AG09319 (cell line): ENCODE measurements around the gene ROM1.

ENCODE experiments used
- DNase-seq: peaks from one replicate; pipeline ENCODE4 v3.0.0-alpha.2; 2010; ENCODE audit warnings: low read depth; ENCODE audit errors: extremely low read depth
- TF ChIP-seq, protein P1 (sequence below): IDR thresholded peaks from 2 replicates; pipeline ENCODE4 v1.5.1; 2011; ENCODE audit warnings: low read depth, mild to moderate bottlenecking, inconsistent platforms, low read length, moderate library complexity

ROM1 gene

DNA sequence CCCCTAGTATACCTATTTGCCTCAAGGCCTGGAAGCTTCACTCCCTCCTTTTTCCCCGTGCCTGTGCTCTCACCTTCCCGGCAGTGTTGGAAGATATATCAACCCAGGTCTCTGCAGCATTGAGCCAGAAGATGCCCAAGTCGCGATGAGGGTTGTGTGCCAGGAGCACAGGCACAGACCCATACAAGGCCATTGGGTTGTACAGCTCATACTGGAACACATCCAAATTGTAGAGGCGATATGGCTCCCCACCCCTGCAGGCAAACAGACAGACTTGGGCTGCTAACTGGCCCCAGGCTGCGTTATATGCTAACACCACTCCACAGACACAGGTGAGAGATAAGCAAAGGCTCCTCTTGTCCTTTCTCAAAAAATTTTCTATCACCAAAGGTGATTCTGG is 19.4 kb downstream of the ROM1 start:
- TF ChIP-seq, protein P1, sequence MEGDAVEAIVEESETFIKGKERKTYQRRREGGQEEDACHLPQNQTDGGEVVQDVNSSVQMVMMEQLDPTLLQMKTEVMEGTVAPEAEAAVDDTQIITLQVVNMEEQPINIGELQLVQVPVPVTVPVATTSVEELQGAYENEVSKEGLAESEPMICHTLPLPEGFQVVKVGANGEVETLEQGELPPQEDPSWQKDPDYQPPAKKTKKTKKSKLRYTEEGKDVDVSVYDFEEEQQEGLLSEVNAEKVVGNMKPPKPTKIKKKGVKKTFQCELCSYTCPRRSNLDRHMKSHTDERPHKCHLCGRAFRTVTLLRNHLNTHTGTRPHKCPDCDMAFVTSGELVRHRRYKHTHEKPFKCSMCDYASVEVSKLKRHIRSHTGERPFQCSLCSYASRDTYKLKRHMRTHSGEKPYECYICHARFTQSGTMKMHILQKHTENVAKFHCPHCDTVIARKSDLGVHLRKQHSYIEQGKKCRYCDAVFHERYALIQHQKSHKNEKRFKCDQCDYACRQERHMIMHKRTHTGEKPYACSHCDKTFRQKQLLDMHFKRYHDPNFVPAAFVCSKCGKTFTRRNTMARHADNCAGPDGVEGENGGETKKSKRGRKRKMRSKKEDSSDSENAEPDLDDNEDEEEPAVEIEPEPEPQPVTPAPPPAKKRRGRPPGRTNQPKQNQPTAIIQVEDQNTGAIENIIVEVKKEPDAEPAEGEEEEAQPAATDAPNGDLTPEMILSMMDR, result no peak
- no peak for DNase-seq

DNA sequence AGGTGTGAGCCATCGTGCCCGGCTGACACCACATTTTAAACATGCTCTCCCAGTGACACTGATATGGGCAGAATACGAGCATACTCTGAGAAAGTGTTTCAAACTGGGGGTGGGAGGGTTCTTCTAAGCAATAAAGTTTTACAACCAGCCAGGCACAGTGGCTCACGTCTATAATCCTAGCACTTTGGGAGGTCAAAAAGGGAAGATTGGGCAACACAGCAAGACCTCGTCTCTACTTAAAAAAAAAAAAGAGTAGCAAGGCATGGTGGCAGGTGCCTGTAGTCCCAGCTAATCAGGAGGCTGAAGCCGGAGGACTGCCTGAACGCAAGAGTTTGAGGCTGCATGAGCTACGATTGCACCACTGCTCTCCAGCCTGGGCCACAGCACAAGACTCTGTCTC is 31.2 kb downstream of the ROM1 start:
- DNase-seq, result no peak

DNA sequence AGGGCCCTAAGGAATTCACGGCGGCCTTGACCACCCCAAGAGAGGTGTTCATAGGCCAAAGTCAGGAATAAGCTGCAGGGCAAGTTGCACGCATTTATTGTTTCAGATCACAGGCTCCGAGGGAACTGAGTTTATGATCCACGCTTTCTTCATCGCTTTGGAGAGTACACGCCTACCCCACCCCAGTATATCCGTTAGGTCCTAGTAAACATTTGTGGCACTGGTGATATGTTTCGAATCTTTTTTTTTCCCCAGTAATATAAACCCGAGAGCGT is 32.6 kb downstream of the ROM1 start:
- DNase-seq, result no peak
- TF ChIP-seq, protein P1, result no peak

More for the DNA sequence above, 31.2 kb downstream of the ROM1 start:
- TF ChIP-seq, protein P1, result no peak

DNA sequence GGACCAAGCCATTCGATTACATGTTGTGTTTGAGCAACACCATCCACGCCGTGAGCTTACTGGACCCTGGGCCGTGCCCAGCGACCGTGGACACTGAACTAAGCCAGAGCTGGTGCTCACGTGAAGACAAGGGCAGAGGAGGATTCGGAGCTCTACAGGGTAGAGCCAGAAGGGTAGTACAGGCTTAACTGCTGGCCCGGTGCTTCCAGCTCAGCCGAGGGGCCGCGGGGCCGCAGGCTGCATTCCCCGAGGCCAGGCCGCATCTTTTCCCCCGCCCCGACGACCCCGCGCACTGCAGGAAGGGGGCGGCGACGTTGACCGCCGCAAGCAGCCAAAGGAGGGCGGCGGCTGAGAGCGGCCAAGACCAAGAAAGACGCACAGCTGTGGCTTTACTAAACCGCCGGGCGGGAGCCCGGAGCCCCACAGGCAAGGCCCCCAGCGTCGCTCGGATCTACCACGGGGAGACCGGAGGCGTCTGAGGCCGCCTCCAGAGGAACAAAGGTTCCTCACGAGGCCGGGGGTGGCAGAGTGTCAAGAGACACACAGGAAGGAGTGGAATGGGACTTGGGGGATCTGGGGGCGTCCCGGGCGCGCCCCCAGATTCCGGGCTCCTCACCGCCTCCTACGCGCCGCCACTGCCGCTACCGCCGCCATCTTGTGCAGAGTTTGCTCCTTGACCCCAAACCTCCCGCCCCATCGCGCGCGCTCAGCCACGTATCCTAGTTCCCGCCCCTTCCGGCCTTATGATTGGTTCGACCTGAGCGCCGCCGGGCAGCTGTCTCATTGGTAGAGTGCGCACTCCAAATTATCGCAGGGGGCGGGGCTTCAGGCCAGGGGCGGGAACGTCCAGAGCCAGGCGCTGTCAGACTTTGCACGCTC is 33.1 kb downstream of the ROM1 start, which contains the start of gene GANAB:
Gene GANAB (minus strand): TSS at position 668 of the 879 bp plus-strand sequence. CDS start 14 bp downstream, at position 654.
- TF ChIP-seq, protein P1, result no peak
- peak; percentile 92 for DNase-seq

DNA sequence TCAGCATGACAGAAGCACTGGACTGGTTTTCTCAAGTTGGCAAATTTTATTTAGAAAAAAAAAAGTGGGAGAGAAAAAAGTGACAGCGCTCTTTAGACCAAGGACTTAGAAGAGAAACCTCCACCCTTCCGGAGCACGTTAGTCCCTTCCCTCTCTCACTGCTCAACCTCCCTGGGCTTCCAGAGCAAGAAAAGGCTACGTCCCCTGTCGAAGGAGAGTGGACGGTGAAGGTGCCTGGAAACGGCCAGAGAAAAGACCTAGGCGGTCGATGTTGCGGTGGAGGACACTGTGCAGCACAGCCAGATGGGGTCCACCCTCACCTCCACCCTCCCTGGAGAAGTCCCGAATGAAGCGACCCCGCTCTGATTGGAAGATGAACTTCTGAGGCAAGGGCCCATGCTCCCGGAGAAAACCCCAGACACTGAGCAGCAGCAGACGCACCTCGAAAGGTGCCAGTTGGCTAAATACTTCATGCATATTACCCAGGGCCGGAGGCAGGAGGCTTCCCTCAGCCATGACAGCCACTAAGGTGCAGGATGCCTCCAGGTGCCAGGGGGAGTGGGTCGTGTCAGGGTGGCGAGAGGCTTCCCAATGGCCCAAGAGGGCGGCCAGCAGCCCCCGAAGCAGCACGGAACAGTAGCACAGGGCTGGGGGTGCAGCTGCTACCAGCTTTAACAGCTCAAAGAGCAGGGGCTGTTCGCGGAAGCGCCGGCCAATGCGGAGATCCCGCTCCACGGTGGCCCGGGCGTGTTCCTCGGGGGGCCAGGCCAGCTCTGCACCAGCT is 34.0 kb downstream of the ROM1 start:
- TF ChIP-seq, protein P1, result no peak
- no peak for DNase-seq

DNA sequence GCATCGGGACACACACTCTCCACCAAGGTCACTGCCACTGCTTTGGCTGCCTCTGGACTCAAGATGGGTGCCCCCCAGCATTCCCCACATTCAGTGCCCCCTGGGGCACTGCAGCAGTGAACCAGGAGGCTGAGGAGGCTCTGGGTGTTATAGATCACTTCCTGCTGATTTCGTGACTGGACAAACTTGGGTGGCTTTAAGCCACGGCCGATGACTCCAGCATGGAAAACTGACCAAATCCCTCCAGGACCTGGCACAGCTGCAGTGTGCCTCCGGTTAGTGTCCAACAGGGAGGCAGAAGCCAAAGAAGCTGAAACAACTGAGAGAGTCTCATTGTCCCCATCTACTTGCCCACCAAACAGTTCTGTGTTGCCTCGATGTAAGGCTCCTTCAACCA is 34.5 kb downstream of the ROM1 start:
- TF ChIP-seq, protein P1, result no peak
- no peak for DNase-seq

DNA sequence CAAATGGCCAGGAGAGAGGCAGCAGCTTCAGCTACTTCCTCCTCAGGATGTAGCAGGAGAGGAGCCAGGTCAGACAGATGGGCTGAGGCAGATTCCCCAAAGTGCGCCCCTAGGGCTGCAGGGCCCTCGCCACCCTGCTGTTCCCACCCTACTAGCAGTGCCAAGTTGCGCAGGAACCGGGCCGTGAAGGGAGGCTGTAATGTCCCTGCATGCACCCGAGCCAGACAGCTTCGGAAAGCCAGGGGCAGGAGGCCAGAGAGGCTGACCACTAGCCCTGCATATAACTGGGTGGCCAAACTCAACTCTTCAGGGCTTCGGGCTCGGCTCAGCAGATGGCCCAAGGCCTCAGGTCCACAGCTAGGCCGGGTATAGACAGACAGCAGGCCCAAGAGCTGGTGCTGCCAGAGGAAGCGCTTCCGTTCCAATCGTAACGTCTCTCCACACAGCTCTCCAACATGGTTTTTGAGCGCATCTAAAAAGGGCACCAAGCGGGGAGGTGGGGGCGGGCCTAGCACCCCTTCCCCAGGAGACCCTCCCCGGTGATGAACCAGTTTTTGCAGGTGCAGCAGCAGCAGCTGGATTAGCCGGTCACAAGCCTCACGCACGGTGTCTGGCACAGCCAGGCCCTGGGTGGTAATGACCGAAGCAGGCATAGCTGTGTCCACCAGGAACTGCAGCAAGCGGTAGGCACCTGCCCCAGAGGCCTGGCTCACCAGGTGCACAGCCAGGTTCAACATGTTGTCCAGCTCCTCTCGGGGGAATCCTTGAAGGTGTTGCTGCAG is 35.3 kb downstream of the ROM1 start:
- TF ChIP-seq, protein P1, result no peak
- no peak for DNase-seq
